ENCODE data around the gene SYT12.

SYT12 gene

DNA sequence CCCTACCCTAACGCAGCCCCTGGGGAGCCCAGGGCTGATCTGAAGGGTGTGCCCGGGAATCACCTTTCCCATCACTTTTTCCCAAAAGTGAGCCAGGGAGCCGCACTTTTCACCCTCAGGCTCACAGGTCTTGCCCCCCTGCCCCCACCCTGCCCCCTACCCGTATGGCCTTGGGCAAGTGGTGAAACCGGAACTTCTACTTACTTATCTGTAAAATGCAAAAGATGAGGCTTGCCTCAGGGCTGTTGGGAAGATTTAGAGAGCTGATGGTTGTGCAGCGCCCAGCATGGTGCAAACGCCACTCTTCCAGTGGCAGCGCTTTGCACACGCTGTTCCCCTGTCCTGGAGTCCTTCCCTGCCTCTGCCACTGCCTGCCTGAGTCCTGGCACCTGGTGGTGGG lies 8.0 kb downstream of the SYT12 start:
- no peak for DNase-seq

DNA sequence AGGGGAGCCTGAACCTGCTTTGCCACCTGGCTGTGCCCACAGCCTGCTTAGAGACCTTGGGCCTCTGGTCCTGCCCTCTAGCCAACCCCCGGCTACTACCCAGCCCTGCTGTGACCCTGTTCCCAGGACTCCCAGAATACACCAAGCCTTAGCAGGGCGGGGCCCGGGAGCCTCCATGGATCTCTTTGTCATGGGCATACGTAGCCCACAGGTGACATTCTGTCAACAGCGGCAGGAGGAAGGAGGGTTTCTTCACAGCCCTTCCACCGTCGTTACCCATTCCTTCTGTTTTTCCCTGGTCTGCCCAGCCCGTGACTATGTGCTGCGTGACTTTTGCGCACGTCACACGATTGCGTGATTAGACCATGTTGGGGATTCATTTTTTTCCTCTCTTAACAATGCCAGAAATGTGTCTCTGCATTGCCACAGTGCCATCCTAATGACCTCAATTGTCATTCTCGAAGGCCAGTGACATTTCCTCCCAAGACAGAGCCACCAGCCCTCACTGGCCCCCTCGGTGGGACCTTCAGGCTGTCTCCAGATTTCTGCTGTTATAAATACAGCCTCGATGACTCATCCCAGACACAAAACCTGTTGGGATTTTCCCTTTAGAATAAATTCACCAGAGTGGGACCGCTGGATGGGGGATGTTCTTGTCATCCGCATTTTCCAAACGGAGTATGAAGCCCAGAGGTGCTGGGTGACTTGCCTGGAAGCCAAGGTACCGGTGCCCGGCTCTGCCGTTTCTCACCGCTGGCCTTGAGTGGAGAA lies 9.0 kb downstream of the SYT12 start:
- no peak for DNase-seq

DNA sequence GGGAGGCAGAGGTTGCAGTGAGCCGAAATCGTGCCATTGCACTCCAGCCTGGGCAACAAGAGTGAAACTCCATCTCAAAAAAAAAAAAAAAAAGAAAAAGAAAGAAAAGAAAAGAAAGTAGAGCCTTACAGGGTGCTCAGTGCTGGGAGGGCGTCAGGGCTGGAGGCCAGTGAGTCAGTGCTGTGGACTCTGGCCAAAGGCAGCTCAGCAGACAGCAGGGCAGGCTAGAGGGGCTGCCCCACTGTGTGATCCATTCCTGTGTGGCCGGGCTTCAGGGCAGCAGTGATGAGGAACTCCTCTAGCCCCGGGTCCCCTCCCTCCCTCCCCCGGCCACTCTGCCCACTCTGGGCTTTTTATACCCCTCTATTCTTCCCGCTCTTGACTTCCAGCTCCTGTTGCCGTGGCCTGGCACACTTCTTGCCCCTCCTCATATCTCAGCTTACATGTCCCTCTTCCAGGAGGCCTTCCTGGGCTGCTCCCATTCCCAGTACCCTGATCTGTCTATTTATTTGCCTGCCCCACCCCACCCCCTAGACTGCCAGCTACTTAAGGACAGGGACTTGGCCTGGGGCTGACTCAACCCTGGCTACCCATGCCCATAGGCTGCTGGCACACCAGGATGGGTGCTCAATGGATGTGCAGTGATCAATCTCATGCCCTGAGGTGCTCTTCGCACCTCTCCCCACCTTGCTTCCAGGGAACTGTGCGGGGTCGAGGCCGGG lies 10.1 kb downstream of the SYT12 start:
- DNase-seq, result peak; percentile 49 to 76 (median 62)

DNA sequence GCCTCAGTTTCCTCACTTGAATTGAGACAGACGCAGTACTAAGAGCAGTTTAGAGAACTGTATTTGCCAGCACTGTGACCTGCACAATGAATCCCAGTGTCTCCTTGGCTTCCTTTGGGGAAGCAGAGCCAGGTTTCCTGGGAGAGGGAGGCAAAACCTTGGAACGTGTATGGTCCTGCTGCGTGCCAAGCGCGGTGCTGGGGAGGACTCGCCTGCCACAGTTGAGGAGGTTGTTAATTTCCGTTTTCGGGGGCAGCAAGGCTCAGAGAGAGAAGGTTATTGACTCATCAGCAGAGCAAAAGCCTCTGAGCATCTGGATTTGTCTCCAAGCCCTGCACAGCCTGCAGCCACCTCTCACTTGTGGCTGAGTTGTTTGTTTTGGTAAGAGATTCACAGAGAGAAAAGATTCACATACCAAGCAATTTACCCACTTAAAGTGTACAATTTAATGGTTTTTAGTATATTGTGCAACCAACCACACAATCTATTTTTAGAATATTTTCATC lies 10.8 kb downstream of the SYT12 start:
- DNase-seq, result peak in 3 of 4 experiments; percentile 54 to 56 (median 55)

DNA sequence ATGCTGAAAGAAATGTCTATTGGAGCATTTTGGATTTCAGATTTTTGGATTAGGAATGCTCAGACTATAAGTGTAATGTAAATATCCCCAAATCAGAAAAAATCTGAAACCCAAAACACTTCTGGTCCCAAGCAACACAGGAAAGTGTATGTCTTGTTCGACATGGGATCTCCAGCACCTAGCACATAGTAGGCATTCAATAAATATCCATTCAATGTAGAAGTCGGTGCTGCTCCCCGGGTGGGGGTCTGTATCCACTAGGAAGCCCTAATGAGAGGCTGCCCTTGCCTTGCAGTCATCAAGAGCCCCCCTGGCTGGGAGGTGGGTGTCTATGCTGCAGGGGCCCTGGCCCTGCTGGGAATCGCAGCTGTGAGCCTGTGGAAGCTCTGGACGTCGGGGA lies 11.4 kb downstream of the SYT12 start:
- DNase-seq, result no peak

DNA sequence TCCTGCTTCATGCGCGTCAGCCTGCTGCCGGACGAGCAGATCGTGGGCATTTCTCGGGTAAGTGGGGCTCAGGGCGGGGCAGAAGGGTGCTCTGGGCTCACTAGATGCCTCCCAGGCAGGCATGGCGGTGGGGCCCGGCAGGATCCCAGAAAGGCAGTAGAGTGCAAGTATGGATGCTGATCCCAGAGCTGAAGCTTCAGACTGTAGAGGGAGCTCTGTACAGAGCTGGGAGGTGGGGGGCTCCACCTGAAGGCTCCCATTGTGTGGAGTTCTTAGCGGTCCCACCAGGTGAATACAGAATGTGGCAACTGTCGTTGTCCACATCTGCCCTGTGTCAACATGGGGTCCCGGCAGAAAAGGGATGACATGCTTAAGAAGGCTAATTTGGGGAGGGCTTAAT lies 17.2 kb downstream of the SYT12 start:
- no peak for DNase-seq

DNA sequence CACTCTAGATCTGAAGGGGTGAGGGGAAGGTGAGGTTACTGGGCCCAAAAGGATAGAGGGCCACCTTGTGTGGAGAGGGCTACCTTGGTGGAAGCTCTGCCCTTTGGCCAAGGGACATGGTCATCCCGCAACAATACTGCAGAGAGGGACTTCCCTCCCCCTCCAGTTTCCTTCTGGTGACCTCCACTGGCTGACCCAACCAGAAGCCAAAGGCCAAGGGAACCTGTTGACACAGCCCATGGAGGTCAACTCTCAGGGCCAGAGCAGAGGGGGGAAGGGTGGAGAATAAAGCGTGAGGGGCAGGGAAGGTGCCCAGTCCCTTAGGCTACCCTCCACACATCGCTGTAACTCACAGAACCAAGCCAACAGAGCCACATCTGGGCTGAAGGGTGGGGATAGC lies 18.7 kb downstream of the SYT12 start:
- no peak for DNase-seq

DNA sequence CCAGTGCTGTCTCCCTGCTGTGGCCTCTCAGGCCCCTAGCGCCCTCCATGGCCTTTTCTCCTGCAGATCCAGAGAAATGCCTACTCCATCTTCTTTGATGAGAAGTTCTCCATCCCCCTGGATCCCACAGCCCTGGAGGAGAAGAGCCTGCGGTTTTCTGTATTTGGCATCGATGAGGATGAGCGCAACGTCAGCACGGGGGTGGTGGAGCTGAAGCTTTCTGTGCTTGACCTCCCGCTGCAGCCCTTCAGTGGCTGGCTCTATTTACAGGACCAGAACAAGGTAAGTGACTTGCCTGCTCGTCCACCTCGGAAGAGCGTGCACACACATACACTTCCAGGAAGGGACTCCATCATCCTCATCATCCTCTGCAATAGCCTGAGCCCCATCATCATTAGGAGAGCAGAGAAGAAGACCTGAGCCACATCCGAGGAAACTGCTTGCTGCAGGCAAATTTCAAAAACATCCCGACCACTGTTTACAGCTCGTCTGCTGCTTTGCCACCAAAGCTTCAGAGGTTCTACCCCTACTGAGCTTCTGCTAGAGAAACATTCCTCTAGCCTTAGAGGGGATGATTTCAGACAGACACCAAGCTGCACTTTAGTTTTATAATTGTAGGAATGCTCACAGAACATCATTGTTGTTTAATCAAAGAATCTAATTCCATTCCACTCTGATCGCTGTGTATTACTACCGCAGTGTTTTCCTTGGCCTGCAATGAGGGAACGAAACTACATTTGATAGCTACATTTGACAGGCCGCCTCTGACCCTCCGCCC lies 20.8 kb downstream of the SYT12 start:
- DNase-seq, result no peak

DNA sequence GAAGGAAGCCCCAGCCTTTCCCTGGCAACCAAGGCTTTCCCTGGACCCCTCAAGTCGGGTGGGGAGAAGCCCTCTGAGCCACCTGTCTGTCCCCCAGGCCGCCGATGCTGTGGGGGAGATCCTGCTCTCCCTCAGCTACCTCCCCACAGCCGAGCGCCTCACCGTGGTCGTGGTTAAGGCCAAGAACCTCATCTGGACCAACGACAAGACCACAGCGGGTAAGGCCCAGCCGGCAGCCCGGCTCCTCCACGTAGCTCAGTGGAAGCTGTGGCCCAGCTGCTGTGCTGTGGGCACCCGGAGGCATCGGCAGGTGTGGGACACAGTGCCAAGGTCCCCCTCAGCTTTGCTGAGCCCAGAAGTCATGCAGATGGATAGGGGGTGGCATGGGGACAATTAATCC lies 21.6 kb downstream of the SYT12 start:
- DNase-seq, result no peak

DNA sequence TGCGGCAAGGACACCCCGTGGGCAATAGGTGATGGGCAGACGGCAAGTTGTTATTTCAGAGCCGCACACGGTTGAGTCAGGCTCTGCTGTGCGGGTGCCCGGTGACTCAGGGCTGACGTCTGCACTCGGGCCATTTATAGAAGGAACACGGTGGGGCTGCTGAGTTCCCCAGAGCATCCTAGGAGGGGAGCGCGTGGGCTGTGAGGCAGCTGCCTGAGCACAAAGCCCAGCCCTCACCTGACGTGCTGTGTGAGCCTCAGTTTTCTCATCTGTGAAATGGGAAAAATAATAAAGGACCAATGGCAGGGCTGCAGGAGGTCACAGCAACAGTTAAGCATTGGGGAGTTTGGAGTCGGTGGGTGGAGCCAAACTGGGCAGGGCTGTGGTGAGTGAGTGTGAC lies 22.4 kb downstream of the SYT12 start:
- DNase-seq, result peak in 3 of 4 experiments; percentile 44 to 59 (median 57)

DNA sequence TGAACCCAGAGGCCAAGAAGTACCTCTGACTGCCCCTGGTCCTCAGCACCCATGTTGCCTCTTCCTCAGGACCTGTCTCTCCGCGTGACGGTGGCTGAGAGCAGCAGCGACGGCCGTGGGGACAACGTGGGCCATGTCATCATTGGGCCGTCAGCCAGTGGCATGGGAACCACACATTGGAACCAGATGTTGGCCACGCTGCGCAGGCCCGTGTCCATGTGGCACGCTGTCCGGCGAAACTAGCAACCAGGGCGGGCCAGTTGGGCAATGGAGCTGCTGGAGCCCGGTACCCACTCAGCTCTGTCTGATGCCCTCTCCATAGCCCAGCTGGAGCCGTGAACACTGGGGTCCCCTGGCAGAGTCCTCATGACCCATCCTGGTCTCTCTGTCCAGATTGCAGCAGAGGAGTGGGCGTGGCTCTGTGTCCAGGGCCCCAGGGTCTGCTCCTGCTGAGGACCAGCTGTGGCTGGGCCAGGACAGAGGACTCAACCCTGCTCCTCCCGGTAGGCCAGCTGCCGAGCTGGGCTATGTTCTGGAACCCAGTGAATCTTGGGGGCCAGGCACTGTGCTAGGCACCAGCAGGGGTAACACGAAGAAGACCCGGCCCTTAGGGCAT lies 25.7 kb downstream of the SYT12 start:
- DNase-seq, result no peak

DNA sequence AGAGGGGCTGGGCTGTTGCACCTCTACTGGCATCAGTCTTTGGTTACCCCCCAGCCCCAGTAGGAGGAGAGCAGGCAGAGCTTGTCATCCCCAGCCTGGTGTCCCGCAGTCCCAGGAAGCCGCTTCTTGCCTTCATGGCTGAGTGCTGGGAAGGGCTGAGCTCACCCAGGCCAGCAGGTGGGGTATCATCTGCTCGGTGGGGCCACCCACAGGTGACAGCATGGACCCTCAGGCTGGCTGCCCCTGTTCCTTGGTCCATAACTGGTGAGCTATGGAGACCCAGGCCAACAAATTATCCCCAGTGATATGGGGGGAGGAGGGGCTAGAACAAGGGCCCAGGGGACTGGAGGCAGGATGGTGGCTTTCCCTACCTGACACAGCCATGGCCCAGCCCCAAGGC lies 27.2 kb downstream of the SYT12 start:
- DNase-seq, result no peak

DNA sequence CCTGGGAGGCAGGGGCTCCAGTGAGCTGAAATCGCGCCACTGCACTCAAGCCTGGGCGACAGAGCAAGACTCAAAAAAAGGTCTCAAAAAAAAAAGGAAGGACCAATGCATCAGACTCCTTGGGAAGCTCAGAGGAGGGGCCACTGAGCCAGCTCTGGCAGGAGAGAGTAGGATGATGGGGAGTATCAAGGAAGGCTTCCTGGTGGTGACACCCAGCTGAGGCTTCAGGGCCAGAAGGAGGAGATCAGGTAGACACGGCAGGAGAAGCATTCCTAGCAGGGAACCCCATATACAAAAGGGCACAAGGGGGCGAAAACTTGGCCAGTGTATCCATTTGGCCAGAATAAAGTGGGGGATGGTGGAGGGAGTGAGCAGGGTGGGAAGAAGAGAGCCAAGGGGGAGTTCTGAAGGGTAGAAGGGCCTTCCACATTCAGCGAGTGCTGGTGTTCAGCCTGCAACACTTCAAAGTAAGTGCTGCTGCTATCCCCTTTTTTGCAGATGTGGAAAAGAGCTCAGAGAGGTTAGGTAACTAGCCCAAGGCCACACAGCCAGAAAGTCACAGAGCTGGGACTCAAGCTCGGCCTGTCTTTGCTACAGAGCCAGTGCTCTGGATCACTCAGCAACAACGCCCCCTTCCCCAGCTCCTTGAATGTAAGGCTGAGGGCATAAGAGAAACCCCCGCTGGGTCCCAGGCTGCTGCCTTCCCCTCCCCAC lies 28.4 kb downstream of the SYT12 start:
- DNase-seq, result no peak

DNA sequence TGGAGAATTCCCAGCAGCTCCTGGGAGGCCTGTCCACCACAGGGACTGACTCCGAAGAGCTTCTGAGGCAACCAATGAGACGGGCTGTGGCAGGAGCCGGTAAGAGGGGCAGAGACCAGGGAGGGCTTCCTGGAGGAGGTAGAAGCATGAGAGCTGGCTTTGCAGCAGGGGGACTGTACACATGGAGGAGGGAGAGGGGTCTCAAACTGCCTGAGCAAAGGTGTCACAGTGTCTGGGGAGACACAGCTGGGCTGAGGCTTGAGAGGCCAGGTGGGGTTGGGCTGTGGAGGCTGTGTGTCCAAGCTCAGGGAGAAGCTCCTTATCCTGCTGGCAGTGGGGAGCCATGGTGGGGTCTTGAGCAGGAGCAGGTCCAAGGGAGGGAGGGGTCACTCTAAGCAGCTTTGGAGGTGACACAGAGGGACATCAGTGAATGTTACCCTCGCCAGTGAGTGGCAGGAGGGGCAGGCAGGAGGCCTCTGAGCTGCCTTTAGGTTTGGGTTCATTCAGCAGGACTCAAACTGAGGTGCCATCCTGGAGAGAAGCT lies 29.1 kb downstream of the SYT12 start:
- no peak for DNase-seq

DNA sequence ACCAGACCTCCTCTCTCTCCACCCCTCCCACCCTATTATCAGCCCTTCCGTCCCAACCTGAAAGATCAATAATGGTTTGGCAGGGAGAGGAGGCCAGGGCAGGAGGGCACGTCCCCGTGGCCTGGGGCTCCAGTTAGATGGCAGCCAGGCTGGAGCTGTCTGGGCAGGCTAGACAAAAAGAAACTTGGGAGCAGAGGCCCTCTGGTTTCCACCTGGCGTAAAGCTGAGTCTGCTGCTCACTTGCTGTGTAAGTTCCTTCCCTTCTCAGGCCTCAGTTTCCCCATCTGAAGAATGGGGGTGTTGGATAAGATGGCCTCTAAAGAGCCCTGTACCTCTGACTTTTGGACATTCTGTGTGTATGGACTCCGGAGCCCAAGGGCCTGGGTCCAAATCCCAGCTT lies 30.0 kb downstream of the SYT12 start:
- no peak for DNase-seq

DNA sequence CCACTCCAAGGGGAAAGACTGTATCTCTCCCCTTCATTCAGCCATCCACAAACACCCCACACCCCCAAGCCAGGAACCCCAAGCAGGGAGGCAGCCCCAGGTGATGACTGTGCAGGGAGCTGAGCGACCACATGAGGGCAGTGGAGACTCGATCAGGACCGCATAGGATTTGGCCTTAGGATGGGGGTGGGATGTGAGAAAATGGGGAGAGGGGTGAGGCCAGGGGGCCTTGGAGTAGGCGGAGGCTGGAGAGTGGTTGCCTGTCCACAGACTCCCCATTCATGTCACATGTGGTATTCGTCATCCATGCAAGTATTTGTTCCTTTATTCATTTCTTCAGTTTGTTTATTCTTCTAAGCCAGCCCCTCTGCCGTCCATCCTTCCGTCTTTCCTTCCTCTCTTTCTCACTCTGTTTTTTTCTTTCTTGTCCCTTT lies 31.0 kb downstream of the SYT12 start:
- peak; percentile 48 to 71 (median 62) for DNase-seq

DNA sequence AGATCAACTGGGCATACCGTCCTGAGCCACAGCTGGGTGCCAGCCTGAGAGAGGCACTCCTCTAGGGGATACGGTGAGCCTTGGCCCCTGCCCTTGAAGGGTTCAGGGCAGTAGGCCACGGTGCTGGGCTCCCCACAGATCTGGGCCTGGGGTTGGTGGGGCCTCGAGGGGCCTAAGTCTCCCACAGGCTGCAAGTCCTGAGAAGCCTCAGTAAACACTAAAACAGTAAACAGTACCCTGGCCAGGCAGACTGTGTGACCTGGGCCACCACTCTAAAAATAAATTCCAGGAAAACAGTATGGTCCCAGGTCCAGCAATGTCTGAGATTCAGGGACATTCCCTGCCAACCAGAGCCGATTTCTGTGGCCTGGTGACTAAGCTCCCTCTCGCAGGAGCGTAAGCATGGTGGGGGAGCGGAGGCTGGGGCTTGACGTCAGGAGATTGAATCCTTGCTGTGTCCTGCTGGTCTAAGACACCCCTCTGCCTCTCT lies 31.5 kb downstream of the SYT12 start:
- DNase-seq, result no peak

DNA sequence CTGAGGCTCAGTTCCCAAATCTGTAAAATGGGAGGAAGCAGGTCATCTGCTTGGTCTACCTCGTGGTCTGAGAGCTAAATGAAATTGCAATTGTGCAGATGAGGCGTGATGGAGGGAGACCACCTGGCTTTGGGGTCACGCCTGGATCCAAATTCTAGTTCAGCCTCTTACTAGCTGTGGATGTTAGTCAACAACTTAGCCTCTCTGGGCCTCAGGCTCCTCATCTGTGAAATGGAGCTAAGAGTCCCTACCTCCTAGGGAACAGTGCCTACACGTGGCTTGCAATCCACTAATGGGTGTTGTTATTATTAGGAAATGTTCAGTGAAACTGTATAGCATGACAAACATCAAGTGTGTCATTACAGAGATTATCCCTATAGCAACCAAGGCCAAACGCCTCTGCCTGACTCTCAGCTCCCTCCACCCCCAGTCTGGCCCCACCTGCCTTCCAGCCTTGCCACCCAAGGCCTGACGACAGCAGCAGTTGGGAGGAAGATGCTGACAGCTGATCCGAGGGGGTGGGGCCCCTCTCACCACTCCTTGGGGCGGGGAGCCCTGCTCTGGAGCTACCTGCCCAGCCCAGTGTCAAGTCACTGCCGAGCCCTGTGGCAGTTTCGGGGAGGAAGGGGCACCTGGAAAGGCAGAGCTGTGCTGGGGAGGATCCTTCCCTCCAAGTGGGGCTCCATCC lies 32.0 kb downstream of the SYT12 start:
- peak; percentile 54 to 79 (median 68) for DNase-seq

DNA sequence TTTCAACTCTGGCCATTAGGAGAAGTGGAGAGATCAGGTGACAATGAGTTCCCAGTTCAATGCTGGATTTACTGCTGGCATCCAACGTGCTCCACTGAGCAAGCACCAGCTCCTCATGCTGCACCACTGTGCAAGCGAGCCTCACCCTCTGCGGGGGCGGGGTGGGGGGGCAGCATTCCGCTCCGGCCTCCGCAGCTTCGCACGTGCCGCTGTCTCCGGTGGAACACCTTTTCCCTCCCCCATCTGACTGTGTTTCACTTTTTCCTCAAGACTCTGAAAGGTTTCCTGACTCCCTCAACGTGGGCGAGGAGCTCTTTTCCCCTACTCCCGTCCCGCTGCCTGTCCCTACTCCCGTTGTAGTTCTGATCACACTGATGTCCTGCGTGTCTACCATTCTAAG lies 32.9 kb downstream of the SYT12 start:
- peak; percentile 16 to 49 (median 44) for DNase-seq

DNA sequence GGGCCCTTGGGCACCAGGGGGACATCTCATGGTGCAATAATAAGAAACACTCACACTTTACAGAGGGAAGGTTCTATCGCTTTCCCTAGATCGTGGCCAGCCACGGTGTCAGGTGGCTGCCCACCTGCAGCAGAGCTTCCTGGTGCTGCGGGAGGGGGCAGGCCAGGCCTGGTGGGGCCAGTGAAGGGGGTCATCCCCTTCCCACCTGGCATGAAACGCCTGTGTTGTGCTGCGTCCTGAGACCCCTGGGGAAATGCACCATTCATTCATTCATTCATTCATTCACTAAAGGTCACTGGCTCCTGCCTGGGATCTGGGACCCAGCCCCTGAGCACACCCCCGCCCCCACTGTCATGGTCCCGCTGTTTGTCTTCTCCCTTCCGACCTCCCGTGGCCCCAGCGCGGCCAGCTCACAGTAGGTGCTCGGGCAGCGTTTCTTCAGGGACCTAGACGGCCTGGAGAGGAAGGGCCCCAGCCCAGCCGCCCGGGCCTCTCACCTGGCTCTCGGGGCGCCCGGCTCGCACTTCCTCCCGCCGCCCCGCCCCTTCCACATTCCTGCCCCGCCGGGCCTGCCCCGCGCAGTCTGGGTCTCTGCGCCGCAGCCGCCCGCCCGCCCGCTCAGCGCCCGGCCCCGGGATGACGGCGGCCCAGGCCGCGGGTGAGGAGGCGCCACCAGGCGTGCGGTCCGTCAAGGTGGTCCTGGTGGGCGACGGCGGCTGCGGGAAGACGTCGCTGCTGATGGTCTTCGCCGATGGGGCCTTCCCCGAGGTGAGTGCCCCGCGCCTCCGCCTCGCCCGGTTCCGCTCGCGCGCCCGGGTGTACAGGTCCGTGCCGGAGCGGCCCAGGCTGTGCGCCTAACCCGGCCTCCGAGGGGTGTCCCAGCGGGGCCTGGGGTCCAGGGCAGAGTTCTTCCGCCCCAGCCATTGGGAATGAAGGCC lies 33.6 kb downstream of the SYT12 start, which contains the start of gene RHOD:
Gene RHOD (plus strand): TSS at position 581 of the 938 bp plus-strand sequence. CDS start 56 bp downstream, at position 637.
- peak in 2 of 4 experiments; percentile 45 to 55 for DNase-seq
